HepG2 (cell line): Measurements from ENCODE around the gene ASIC3. TPM values are rescaled to one million over a fixed set of nuclear protein-coding genes. Genes with fewer than 3 reads are reported as not detected.

ENCODE experiments used
- ATF7-NPFF ChIP-seq: sonication (generic); formaldehyde crosslinking; IDR thresholded peaks from 2 replicates; pipeline ENCODE4 v1.8.1; 2023; ENCODE audit warnings: mild to moderate bottlenecking, low read depth, missing genetic modification reagents, moderate library complexity
- BCL3 ChIP-seq: sonication (generic); formaldehyde crosslinking; IDR thresholded peaks from 2 replicates; pipeline ENCODE4 v1.5.1; 2020; ENCODE audit warnings: mild to moderate bottlenecking, missing genetic modification reagents, moderate library complexity
- DNMT3B ChIP-seq: conservative IDR thresholded peaks from 2 replicates; pipeline ENCODE4 v1.6.1; 2016; ENCODE audit warnings: missing biosample characterization, control low read depth
- KDM6A ChIP-seq: IDR thresholded peaks from 2 replicates; pipeline ENCODE4 v1.6.1; 2016; ENCODE audit warnings: low read depth
- NBN ChIP-seq: fragments of 450-650 bp; conservative IDR thresholded peaks from 2 replicates; pipeline ENCODE4 v1.6.1; 2017
- NFRKB ChIP-seq: fragments of 450-650 bp; IDR thresholded peaks from 2 replicates; pipeline ENCODE4 v1.6.1; 2017
- NR1H2 ChIP-seq: sonication (generic); formaldehyde crosslinking; IDR thresholded peaks from 2 replicates; pipeline ENCODE4 v1.8.1; 2022; ENCODE audit warnings: low read depth, missing genetic modification reagents, borderline replicate concordance
- ONECUT2 ChIP-seq: sonication (generic); formaldehyde crosslinking; IDR thresholded peaks from 2 replicates; pipeline ENCODE4 v1.4.0; 2020; ENCODE audit warnings: missing genetic modification reagents
- PRMT3 ChIP-seq: sonication (generic); formaldehyde crosslinking; IDR thresholded peaks from 2 replicates; pipeline ENCODE4 v1.8.1; 2022; ENCODE audit warnings: low read depth, mild to moderate bottlenecking, moderate library complexity, missing genetic modification reagents, borderline replicate concordance
- SNAI1 ChIP-seq: sonication (generic); formaldehyde crosslinking; IDR thresholded peaks from 2 replicates; pipeline ENCODE4 v1.5.0; 2020; ENCODE audit warnings: mild to moderate bottlenecking, missing genetic modification reagents, borderline replicate concordance
- SP140L ChIP-seq: sonication (generic); formaldehyde crosslinking; IDR thresholded peaks from 2 replicates; pipeline ENCODE4 v1.4.0; 2020; ENCODE audit warnings: missing genetic modification reagents, borderline replicate concordance
- ZNF296 ChIP-seq: sonication (generic); formaldehyde crosslinking; conservative IDR thresholded peaks from 2 replicates; pipeline ENCODE4 v1.5.0; 2020; ENCODE audit warnings: mild to moderate bottlenecking, missing genetic modification reagents
- ZNF574 ChIP-seq: sonication (generic); formaldehyde crosslinking; IDR thresholded peaks from 2 replicates; pipeline ENCODE4 v1.4.0; 2020; ENCODE audit warnings: missing genetic modification reagents
- polyA plus RNA-seq, 8 experiments: library from polyadenylated mRNA; depleted of rRNA in 3 of 8; stranded (reverse) in 7 of 8; unstranded in 1 of 8; fragments of >200 nt; fragmentation: Illumina TruSeq in 4 of 8; extraction: Trizol in 4 of 8; gene quantifications; 2 replicates each; pipeline versions ENCODE4 v1.2.1 to v1.2.3, GENCODE V29; 2011 to 2016; ENCODE audit warnings: low read depth in 4 of 8, missing spikeins in 1 of 8, mixed read lengths in 1 of 8; ENCODE audit not compliant: insufficient read depth in 1 of 8
- total RNA-seq, 5 experiments: library from RNA; depleted of rRNA; stranded (reverse); fragments of >200 nt; fragmentation: Illumina TruSeq; extraction: Trizol; gene quantifications; 2 replicates each; pipeline ENCODE4 v1.2.3, GENCODE V29; 2016; ENCODE audit warnings: low read depth in 1 of 5
- TF ChIP-seq, protein P1 (sequence below), 2 experiments: sonication (generic) in 1 of 2; formaldehyde crosslinking in 1 of 2; IDR thresholded peaks; 2 replicates each; pipeline versions ENCODE4 v1.6.1 to v1.9.0; 2014 to 2022; ENCODE audit warnings: antibody characterized with exemption in 1 of 2, borderline replicate concordance in 1 of 2, inconsistent platforms in 1 of 2, low read depth in 1 of 2, missing genetic modification reagents in 1 of 2
- TF ChIP-seq, protein P2 (sequence below): sonication (generic); formaldehyde crosslinking; IDR thresholded peaks from 2 replicates; pipeline ENCODE4 v1.4.0; 2020; ENCODE audit warnings: mild to moderate bottlenecking, missing genetic modification reagents, borderline replicate concordance

ASIC3 gene
- total and polyA plus RNA-seq, 2 of the 13 experiments (the other 11 are each of a cell fraction or from before 2014, with no cell fraction given): 0.51 TPM; not detected in 1

GRCh38 chr7:151085691-151086620, 37.6 kb downstream of the ASIC3 start, which contains the start of gene AGAP3 (continued):
- TF ChIP-seq, protein P1, sequence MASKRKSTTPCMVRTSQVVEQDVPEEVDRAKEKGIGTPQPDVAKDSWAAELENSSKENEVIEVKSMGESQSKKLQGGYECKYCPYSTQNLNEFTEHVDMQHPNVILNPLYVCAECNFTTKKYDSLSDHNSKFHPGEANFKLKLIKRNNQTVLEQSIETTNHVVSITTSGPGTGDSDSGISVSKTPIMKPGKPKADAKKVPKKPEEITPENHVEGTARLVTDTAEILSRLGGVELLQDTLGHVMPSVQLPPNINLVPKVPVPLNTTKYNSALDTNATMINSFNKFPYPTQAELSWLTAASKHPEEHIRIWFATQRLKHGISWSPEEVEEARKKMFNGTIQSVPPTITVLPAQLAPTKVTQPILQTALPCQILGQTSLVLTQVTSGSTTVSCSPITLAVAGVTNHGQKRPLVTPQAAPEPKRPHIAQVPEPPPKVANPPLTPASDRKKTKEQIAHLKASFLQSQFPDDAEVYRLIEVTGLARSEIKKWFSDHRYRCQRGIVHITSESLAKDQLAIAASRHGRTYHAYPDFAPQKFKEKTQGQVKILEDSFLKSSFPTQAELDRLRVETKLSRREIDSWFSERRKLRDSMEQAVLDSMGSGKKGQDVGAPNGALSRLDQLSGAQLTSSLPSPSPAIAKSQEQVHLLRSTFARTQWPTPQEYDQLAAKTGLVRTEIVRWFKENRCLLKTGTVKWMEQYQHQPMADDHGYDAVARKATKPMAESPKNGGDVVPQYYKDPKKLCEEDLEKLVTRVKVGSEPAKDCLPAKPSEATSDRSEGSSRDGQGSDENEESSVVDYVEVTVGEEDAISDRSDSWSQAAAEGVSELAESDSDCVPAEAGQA (IDR thresholded peaks at IDR 0.05; ENCODE audit: low read depth): no peak
- TF ChIP-seq, protein P1 (CRISPR knock-in tag; IDR thresholded peaks at IDR 0.05; ENCODE audit: borderline replicate concordance): no peak
- TF ChIP-seq DNMT3B (CRISPR knock-in tag) (no peak), BCL3 (CRISPR knock-in tag) (0 out of 2 replicates have a peak, but pooled peaks have one; percentile 69), ATF7-NPFF (peak; percentile 49; the same call in 1 of the 2 replicates), NBN (no peak), NFRKB (no peak), NR1H2 (CRISPR knock-in tag) (no peak), SP140L (CRISPR knock-in tag) (no peak), PRMT3 (CRISPR knock-in tag) (no peak), ZNF574 (peak; percentile 53), ZNF296 (CRISPR knock-in tag) (0 out of 2 replicates have a peak, but pooled peaks have one; percentile 34), KDM6A (CRISPR knock-in tag) (no peak), ONECUT2 (CRISPR knock-in tag) (no peak), SNAI1 (CRISPR knock-in tag) (no peak)
- TF ChIP-seq, protein P2, sequence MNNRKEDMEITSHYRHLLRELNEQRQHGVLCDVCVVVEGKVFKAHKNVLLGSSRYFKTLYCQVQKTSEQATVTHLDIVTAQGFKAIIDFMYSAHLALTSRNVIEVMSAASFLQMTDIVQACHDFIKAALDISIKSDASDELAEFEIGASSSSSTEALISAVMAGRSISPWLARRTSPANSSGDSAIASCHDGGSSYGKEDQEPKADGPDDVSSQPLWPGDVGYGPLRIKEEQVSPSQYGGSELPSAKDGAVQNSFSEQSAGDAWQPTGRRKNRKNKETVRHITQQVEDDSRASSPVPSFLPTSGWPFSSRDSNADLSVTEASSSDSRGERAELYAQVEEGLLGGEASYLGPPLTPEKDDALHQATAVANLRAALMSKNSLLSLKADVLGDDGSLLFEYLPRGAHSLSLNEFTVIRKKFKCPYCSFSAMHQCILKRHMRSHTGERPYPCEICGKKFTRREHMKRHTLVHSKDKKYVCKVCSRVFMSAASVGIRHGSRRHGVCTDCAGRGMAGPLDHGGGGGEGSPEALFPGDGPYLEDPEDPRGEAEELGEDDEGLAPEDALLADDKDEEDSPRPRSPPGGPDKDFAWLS (CRISPR knock-in tag): no peak
